Mesothelial cell of epicardium (in vitro differentiated cells): ENCODE results near the gene CD247. TPM values are rescaled to one million over a fixed set of nuclear protein-coding genes. Genes with fewer than 3 reads are reported as not detected.

ENCODE experiments used
- DNase-seq, 2 experiments: peaks; one replicate each; pipeline ENCODE4 v3.0.0; 2021; ENCODE audit warnings: low spot score in 2 of 2; ENCODE audit not compliant: unreplicated experiment in 2 of 2
- H3K27ac Mint-ChIP-seq: 2 replicates; pipeline ENCODE4 v1.8.0; 2021; ENCODE audit warnings: mixed read lengths
- H3K27me3 Mint-ChIP-seq: 2 replicates; pipeline ENCODE4 v1.8.0; 2021; ENCODE audit warnings: low read depth, mixed read lengths
- H3K36me3 Mint-ChIP-seq: 2 replicates; pipeline ENCODE4 v1.8.0; 2021; ENCODE audit warnings: mixed read lengths
- H3K4me1 Mint-ChIP-seq: 2 replicates; pipeline ENCODE4 v1.8.0; 2021; ENCODE audit warnings: mixed read lengths
- H3K4me3 Mint-ChIP-seq: 2 replicates; pipeline ENCODE4 v1.8.0; 2021; ENCODE audit warnings: mild to moderate bottlenecking, moderate library complexity, mixed read lengths
- H3K9me3 Mint-ChIP-seq: 2 replicates; pipeline ENCODE4 v1.8.0; 2021; ENCODE audit warnings: mixed read lengths
- total RNA-seq: library from RNA; stranded (reverse); gene quantifications from 3 replicates; pipeline ENCODE4 v1.2.1, GENCODE V29; 2021
- TF ChIP-seq, protein P1 (sequence below): fragments of 200-600 bp; sonication (generic); IDR thresholded peaks from one replicate; pipeline ENCODE4 v1.5.0; 2021; ENCODE audit warnings: antibody characterized with exemption; ENCODE audit not compliant: unreplicated experiment

The CD247 gene
- total RNA-seq, 1 donor from 2014 or later: 0.13 TPM

DNA sequence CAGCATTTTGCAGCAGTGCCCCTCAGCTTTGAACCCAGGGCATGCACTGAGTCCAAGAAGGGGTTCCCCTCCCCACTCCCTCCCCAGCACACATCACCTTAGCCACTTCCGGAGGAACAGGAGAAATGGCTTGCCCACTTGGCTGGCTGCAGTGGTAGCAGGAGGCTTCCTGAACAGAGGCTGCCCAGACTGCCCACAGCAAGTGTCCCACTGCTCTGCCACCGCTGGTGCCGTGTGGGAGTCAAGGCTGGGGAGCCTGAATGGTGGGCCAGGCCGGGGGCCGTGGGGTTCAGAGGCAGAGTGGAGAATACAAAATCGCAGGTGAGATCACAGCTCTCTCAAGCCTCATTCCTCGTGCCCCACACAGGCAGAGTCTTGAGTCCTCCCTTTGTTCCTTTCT lies 34.5 kb downstream of the CD247 start:
- TF ChIP-seq, protein P1, sequence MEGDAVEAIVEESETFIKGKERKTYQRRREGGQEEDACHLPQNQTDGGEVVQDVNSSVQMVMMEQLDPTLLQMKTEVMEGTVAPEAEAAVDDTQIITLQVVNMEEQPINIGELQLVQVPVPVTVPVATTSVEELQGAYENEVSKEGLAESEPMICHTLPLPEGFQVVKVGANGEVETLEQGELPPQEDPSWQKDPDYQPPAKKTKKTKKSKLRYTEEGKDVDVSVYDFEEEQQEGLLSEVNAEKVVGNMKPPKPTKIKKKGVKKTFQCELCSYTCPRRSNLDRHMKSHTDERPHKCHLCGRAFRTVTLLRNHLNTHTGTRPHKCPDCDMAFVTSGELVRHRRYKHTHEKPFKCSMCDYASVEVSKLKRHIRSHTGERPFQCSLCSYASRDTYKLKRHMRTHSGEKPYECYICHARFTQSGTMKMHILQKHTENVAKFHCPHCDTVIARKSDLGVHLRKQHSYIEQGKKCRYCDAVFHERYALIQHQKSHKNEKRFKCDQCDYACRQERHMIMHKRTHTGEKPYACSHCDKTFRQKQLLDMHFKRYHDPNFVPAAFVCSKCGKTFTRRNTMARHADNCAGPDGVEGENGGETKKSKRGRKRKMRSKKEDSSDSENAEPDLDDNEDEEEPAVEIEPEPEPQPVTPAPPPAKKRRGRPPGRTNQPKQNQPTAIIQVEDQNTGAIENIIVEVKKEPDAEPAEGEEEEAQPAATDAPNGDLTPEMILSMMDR: no peak
- peaks cover 11% of the 10 kb centered on the region for H3K4me1 Mint-ChIP-seq
- H3K27ac Mint-ChIP-seq: no peak overlapping the region
- no peaks in the 10 kb centered on the region for H3K36me3 Mint-ChIP-seq
- no peak overlapping the region for H3K4me3 Mint-ChIP-seq
- no peak for DNase-seq
- H3K27me3 Mint-ChIP-seq: no peaks in the 10 kb centered on the region
- no peaks in the 10 kb centered on the region for H3K9me3 Mint-ChIP-seq

- Mint-ChIP-seq H3K36me3 (no peaks in the 10 kb centered on the region), H3K27ac (no peak overlapping the region), H3K9me3 (no peaks in the 10 kb centered on the region), H3K27me3 (no peaks in the 10 kb centered on the region), H3K4me1 (peaks cover 2% of the 10 kb centered on the region), H3K4me3 (no peak overlapping the region)
- TF ChIP-seq, protein P1: no peak
- DNase-seq: no peak
These were observed 36.1 kb downstream of the CD247 start for GRCh38 chr1:167482184-167482583.

DNA sequence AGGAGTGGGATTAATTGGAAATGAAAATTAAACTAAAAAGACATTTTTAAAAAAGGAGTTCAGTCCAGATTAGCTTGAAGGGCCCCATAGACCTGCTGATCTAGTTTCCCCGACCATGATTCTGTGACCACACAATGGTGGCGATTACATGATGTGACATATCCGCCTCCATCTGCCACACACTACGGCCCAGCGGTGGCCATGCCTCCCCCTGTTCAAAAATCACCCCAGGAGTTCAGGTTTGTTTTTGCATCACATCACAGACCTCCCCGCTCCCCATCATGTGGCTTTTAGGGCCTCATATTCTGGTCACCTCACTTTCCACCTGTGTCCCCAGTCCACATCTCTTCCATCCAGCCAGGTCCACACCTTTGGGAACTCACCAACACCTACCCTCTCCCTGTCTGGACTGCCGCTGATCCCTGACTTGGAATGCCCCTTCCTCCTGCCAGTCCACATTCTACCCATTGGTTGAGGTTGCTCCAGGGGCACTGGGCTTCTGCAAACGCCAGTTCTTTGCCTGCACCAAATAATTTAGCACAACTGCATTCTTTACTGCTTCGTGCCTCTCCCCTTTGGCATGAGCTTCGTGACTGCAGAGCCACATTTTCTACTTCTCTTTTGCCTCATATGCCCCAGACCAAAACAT lies 38.9 kb downstream of the CD247 start:
- H3K27ac Mint-ChIP-seq: no peak overlapping the region
- no peak for DNase-seq

DNA sequence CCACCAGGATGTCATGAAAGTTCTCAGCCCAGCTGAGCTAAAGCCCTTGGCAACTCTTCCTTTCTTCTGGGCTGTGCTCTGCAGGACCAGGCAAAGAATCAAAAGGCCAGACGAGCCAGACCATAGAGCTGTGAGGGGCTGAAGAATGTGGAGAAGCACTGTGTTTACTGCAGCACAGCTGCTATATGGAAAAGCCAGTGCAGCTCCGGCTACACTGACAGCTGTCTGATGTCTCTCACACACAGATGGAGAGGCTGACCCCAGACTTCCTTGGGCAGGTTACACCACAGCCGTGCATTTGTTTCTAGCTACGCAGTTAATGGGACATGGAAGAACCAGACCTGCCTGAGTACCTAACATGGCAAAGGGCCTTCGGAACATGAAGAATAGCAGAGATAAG lies 40.3 kb downstream of the CD247 start:
- Mint-ChIP-seq H3K9me3 (peaks cover 6% of the 10 kb centered on the region), H3K27ac (no peak overlapping the region), H3K4me1 (peaks cover 8% of the 10 kb centered on the region), H3K27me3 (no peaks in the 10 kb centered on the region), H3K36me3 (no peaks in the 10 kb centered on the region), H3K4me3 (no peak overlapping the region)
- no peak for DNase-seq
- TF ChIP-seq, protein P1: no peak

More for the DNA sequence above, 38.9 kb downstream of the CD247 start:
- H3K9me3 Mint-ChIP-seq: peaks cover 6% of the 10 kb centered on the region
- TF ChIP-seq, protein P1: no peak
- H3K4me1 Mint-ChIP-seq: peaks cover under 1% of the 10 kb centered on the region
- H3K36me3 Mint-ChIP-seq: no peaks in the 10 kb centered on the region
- no peaks in the 10 kb centered on the region for H3K27me3 Mint-ChIP-seq
- H3K4me3 Mint-ChIP-seq: no peak overlapping the region

DNA sequence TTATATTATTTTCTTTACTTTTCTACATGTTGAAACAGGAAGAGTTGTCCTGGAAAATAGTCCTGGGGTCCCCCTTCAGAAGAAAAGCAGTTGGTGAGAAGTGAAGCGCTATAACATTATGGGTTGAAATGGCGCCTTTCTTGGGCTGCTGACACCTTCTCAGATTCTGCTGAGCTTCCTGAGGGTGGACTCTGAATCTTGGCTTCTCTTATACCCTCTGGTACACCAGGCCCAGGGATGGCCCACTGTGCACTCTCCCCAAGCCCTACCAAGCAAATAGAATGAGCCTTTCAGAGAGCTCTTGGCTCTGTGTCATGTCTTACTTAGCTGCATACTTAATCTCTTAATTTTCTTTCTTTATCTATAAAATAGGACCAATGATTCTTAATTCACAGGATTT lies 42.3 kb downstream of the CD247 start:
- no peaks in the 10 kb centered on the region for H3K27me3 Mint-ChIP-seq
- no peak overlapping the region for H3K27ac Mint-ChIP-seq
- no peak overlapping the region for H3K4me3 Mint-ChIP-seq
- TF ChIP-seq, protein P1: no peak
- H3K36me3 Mint-ChIP-seq: no peaks in the 10 kb centered on the region
- peaks cover 6% of the 10 kb centered on the region for H3K9me3 Mint-ChIP-seq
- DNase-seq: no peak
- peaks cover 8% of the 10 kb centered on the region for H3K4me1 Mint-ChIP-seq
